DMS153 treated with DMSO at 0.1 percent for 48 hours (cell line): ENCODE data around the gene RNF225.
"Not testable (repeated sequence)": the region's sequence is repeated elsewhere in the genome, so short reads cannot be mapped to it uniquely, and the experiment has no call there.

ENCODE experiments used
- DNase-seq: peaks from one replicate; lab custom pipeline; 2025; ENCODE audit not compliant: unreplicated experiment; lab: John Stamatoyannopoulos, UW

The RNF225 gene

DNA sequence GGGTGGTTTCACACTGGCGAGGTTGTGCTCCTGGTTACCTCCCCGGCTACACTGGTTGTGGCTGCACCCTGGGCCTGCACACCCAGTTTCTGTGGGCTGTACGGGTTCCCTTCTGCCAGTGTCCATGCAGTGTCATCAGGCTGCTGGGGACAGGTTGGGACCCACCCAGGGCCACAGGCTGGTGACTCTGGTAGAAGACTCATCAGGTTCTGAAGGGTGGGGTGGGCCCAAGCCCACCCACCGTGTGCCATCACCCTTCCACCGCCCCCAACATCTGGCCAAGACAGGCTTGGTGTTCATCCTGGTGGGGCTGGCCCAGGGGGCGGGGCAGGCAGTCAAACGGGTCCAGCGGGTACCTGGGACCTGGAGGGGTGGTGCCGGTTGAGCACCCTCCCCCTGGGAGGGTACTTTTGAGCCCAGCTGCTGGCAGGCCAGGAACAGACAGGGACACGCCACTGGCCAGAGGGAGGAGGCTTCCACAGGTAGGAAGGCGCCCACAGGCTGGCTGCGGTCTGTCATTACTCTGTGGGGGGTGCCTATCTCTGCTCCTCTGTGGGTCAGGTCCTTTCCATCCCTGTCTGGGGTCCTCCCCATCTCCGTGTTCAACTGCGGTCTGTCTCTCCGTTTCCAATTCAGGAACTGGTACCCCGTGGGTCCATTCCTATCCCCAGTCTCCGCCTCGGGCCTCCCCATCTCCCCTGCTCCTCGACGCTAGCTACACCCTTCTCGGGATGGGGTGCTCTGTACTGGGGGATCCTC, at the start of gene RNF225:
RNF225 (plus strand) TSS at position 437 of the 759 bp plus-strand sequence. CDS start 434 bp downstream, outside the sequence.
- no peak for DNase-seq

DNA sequence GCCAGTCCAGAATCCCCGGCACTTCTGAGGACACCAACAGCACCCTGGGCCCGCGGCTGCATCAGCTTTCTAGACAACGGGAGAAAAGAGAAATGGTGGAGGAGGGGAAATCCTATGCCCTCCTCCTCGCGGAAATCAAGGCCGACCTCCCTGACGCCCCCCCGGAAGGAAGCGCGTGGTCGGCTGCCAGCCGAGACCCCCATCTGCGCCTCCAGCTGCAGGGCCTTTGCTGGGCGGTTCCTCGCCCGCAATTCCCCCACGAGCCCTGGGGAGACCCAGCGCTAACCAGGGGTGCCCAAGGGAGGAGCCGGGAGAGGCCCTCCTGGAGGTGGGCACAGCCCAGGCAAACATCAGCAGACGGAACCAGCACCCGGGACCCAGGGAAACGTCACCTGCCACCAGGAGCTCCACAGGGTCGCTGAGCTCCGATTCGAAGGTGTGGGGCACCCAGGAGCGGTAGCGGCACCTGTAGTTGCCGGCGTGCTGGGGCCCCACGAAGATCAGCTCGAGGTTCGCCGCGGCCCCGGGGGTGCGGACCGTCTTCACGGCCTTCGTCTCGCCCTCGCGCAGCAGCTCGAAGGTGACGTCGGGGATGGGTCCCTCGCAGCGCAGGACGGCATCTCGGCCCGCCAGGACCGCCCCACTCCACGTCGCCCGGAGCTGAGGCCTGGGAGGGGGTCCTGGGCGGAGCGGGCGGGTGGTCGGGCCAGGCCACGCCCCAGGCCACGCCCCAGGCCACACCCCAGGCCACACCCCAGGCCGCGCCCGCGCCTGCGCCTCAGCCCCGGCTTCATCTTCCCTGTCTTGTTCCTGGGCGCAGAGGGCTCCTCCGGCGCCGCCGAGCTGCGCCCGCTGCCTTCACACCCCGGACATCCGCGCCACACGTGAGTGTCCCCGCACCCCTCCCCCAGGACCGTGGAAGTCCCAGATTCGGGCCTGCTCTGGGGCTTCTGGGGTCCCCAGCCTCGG, 48.2 kb upstream of the RNF225 start:
- peak; percentile 22 for DNase-seq

DNA sequence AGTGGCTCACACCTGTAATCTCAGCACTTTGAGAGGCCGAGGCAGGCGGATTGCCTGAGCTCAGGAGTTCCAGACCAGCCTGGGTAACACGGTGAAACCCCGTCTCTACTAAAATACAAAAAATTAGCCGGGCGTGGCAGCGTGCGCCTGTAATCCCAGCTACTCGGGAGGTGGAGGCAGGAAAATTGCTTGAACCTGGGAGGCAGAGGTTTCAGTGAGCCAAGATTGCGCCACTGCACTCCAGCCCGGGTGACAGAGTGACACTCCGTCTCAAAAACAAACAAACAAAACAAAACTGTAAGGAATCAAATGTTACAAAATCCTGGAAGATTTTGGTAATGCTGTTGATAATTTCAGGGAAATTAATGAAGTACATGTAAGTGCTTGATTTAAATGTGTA, 47.4 kb upstream of the RNF225 start:
- DNase-seq = not testable (repeated sequence)

DNA sequence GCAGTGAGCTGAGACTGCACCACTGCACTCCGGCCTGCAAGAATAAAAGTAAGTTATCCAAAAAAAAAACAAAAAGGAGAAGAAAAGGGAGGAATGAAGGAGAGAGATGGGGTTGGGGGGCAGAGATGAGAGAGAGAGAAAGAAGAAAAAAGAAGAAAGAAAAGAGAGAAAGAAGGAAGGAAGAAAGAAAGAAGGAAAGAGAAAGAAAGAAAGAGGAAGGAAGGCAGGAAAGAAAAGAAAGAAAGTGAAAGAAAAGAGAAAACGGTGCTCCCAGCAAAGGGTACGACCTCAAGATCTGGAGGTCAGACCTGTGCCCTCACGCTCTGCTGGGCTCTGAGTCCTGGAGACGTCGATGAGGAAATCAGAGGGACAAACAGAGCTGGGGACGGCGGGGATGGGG, 45.9 kb upstream of the RNF225 start:
- no peak for DNase-seq

DNA sequence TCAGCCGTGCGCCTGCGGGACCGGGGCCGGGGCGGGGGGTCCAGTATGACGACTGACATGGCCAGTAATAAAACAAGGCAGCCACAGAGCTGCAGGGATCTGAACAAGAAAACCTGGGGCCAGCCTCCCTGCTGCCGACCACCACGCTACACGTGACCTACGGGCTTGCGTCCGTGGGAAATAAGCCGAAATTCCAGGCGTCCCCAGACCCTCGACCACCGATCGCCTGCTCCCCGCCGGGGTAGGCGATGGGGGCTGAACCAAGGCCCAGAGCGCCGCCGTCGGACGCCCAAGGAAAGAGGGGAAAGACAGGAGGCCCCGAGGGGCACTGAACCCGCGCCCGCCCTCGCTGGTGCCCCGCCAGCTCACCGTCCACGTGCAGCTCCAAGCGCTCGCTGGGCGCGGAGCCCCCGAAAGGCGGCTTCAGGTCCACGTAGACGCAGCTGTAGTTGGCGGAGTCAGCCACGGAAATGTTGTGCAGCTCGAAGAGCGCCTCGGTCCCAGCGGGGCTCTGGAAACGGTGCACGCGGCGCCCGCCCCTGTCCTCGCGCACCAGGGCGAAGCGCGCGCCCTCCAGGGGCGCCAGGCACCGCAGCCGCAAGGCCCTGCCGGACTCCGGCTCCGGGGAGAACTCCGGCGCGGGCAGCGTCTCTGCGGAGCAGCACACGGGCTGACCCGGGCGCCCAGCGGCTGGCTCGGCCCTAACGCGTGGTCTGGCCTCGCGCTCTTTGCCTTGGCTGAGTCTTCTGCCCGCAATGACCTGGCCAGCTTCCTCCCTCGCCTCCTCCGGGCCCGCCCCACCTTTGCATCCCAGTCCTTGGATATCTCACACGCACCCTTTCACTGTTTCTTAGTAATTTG, 45.2 kb upstream of the RNF225 start:
- no peak for DNase-seq

DNA sequence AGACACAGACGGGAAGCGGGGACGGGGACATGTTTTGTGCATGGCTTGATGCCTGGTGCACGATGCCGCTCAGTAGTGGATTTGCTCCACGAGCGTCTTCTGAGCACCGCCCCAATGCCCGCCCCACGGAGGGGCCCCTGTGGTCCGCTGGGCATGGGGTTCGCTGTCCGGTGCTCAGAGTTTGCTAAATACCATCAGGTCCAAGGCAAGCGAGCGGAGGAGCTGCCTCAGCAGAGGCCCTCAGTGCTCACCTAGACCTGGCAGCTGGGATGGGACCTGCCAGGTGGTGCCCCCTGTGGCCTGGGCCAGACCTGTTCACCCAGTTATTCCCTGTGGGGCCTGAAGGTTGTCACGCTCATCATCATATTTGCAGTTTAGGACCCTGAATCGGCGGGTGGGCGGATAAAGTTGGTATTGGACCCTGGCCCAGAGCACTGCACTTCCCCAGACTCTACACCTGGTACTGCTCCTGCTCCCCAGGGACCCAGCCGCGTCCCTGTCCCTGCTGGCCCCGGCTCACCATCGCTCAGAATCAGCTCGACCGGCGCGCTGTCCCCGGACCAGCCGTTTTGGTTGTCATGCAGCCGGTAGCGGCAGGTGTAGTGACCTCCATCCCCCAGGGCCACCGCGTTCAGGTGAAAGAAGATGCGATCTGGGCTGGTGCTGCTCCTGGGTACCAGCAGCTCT, 44.4 kb upstream of the RNF225 start:
- no peak for DNase-seq

DNA sequence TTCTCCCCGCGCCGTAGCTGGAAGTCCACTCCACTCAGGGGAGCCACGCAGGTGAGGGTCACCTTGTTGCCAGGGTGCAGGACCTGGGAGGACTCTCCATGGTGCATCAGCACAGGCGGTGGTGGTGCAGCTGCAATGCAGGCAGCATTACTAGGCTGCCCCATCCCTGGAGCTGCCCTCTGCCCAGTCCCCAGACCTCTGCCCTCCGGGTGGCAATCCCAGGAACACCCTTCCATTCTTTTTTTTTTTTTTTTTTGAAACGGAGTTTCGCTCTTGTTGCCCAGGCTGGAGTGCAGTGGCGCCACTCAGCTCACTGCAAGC, 43.9 kb upstream of the RNF225 start:
- DNase-seq = no peak

DNA sequence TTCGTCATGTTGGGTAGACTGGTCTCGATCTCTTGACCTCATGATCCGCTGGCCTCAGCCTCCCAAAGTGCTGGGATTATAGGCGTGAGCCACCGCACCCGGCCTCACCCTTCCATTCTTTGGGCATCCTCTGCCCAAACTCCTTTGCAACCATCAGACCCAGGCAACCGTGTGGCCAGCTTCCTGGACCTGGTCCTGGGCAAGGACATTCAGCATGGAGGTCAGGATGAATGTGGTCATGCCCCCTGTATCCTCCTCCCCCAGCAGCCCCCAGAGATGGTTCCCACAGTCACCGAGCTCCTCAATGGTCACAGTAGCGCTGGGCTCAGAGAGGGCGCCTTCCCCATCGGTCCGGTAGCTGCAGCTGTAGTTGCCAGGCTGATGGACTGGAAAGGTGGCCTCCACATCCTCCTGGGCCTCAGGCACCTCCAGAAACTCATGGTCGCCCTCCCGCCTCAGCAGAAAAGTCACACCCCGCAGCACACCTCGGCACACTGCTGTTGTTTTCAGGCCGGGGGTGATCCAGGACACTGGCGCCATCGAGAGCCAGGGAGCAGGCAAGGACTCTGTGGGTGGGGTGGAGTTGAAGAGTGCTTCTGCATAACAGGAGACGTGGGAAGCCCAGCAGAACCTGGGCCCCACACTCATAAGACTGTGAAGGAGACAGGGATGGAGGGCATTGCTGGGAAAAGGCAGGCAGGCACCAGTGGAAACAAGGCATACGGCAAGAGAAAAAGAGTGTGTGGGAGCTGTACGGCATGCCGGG, 43.3 kb upstream of the RNF225 start:
- no peak for DNase-seq

DNA sequence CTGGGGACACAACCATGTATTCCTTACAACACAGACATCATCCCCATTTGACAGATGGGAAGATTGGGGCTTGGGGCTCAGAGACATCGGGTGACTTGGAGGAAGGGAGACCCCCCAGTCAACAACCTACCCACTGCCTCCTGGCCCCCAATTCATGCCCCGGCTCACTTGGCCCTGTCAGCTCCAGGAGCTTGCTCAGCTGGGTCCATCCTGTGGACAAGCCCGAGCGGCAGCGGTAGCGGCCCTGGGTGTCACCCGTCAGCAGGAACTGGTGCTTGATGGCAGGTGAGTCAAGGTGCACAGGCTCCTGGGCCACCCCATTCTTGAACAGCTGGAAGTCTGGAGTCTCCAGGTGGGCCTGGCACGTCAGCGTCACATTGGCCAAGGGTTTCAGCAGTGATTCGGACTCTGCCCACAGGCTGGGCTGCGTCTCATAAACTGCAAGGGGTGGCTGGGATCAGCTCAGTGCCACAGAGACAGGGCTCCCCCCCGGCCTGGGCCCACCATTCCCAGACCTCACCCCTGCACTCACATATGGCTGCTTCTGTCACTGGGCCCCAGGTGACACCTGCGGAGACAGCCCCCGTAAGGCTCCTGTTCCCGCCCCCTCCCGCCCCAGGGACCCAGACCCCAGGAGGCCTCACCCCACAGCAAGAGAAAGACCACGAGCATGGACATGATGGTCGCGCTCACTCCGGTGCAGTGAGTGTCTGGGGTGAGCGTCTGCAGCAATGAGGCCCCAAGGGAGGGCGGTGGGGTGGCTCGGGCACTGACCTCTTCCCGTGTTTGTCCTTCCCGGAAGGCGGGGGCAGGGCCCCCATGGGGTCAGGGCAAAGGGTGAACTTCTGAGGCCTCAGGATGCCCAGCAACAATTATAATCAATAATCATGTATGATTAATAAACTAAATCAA, 42.4 kb upstream of the RNF225 start, which contains the start of gene A1BG:
A1BG (minus strand) TSS at position 733 of the 912 bp plus-strand sequence; CDS start at position 678, 55 bp downstream.
- DNase-seq = no peak

DNA sequence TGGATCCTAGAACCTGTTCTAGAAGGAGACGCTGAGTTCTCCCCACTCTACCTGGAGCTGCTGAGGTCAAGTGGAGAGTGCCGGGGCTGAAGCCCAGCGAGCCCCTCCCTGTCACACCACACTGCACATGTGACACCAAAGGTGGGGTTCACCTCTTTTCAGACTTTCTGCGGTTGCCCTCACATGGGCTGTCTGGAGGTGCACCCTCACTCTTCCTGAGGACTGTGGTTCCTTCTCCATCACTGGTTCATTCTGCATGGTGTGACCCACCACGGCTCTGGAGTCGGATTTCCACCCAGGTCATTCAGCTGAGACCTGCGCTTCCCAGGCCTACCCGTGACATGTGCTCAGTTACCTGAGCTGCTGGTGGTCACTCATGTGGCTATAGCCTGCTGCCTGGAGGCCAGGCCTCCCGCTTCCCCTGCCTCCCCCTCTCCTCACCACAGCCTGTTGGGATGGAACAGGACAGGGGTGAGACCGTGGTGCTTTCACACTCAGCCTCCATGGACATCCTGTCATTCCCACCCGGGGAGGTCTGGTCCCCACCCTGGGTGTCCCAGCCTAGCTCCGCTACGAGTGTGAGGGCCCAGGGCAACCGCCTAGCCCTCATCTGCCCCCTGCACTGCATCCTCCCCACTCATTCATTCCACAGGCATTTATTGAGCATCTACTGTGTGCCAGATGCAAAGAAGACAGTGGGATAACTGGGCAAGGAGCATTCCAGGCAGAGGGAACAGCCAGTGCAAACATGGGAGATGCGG, 41.6 kb upstream of the RNF225 start:
- DNase-seq = no peak

DNA sequence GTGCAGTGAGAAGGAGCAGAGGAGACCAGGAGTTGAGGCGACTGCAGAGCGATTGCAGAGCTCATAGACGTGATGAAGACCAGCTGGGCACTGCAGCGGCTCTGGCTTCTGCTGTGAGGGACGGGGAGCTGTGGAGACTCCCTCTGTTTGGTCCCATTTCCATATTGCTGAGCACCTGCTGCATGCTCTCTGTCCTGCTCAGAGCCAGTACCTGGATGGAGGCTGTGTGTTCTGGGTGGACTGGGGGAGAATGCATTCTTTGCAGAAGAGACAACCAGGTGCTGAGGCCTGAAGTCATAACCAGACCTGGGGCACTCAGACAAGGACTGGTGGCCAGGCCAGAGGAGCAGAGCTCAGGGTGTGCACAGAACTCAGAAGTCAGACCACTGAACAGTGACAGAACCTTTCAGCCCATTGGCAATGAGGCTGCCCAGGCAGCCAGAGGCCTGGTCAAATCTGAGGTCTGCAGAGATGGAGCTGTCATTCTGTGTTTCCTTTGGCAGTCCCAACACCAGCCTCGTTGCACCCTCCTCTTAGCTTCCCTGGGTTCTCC, 40.9 kb upstream of the RNF225 start:
- no peak for DNase-seq

DNA sequence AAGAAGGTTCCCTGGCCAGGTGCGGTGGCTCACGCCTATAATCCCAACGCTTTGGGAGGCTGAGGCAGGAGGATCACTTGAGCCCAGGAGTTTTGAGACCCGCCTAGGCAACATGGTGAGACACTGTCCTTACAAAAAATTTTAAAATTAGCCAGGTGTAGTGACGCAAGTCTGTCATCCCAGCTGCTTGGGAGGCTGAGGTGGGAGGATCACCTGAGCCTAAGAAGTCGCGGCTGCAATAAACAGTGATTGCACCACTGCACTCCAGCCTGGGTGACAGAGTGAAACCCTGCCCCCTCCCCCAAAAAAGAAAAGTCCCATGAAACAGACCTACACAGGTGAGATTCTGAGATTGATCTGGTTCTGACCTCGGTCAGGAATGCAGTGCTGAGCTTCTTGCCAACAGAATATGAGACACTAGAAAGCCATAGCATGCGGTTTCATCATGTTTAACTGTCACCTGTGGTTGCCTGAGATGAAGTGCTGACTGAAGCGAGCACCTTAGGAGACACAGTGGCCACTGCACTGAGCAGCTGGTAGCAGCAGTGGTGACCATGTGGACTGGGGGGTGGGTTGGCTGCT, 40.1 kb upstream of the RNF225 start:
- no peak for DNase-seq

DNA sequence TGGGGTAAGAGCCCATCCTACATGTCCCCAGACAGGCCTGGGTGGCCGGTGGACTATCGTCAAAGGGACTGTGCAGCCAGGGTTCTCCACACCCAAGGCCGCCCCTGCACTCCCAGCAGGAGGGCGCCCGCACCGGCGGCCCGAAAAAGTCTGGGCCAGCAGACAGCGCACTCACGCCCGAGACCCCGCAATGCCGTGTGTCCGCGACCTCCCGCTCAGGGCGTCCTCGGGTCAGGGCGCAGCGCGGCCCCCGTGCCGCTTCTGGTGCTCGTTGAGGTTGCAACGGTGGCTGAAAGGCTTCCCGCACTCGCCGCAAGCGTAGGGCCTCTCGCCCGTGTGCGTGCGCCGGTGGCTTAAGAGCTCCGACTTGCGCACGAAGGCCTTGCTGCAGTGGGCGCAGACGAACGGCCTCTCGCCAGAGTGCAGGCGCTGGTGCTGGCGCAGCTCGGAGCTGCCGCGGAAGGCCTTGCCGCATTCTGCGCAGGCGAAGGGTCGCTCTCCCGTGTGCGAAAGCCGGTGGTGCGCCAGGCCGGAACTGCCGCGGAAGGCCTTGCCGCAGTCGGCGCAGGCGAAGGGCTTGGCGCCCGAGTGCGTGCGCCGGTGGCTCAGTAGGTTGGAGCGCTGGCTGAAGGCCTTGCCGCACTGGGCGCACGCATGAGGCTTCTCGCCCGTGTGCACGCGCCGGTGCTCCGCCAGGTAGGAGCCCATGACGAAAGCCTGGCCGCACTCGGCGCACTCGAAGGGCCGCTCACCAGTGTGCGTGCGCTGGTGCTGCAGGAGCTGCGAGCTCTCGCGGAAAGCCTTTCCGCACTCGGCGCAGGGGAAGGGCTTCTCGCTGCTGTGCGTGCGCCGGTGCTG, 39.3 kb upstream of the RNF225 start:
- DNase-seq = no peak

DNA sequence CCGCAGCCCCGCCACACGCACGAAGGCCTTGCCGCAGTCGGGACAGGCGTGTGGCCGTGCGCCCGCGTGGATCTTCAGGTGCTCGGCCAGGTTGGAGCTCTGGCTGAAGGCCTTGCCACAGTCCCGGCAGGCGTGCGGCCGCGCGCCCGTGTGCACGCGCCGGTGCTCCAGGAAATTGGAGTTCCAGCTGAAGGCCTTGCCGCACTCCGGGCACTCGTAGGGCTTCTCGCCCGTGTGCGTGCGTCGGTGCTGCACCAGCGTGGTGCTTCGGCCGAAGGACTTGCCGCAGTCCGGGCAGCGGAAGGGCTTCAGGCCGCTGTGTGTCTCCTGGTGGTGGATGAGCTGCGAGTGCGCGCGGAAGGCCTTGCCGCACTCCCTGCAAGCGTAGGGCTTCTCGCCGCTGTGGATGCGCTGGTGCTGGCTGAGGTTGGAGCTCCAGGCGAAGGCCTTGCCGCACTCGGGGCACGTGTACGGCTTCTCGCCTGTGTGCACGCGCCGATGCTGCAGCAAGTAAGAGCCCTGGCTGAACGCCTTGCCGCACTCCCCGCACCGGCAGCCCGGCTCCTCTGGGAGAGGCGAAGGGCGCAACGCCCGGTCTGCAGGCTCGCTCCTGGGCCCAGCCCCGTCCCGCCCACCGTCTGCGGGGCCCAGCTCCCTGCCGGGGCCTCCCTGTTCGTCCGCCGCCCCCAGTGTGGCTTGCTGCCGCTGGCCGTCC, 38.5 kb upstream of the RNF225 start:
- no peak for DNase-seq

DNA sequence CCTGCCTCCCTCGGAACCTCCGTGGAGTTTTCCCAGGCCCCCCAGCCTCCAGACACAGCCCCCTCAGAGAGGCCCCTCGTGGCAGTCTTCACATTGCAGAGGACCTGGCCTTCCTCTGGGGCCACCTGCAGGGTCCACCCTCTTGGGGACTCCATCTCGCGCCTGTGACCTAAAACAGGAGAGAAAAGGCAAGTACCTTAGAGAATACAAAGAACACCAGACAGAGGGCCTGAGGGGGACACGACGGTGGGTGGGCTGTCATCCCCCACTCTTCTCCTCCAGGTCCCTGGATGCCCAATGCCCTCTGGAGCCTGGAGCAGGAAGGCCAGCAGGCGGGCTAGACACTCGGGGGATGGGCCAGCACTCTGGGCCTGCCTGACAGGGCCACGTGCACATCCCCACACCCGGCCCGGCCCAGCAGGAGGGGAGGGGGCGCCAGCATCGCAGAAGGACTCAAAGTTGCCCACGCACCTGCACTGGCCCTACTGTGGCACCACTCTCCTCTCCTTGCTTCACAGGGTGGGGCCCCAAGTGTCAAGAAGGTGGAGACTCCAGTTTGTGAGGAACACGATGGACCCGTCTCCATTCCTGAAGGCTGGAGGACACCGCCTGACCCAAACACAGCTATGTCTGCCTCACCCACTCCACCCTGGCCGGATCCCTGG, 37.8 kb upstream of the RNF225 start:
- DNase-seq = no peak
